HepG2 (cell line): Measurements from ENCODE around the gene VTI1B. TPM values are rescaled to one million over a fixed set of nuclear protein-coding genes. Genes with fewer than 3 reads are reported as not detected.

ENCODE experiments used
- ARNT2 ChIP-seq: sonication (generic); formaldehyde crosslinking; IDR thresholded peaks from 2 replicates; pipeline ENCODE4 v1.8.0; 2022; ENCODE audit warnings: mild to moderate bottlenecking, low read depth, missing genetic modification reagents, moderate library complexity
- BHLHE40 ChIP-seq: IDR thresholded peaks from 2 replicates; pipeline ENCODE4 v1.6.1; 2011; ENCODE audit warnings: low read length, improper control_type of control experiment
- DMAP1 ChIP-seq: IDR thresholded peaks from 2 replicates; pipeline ENCODE4 v1.6.1; 2016
- DR1 ChIP-seq: sonication (generic); formaldehyde crosslinking; IDR thresholded peaks from 2 replicates; pipeline ENCODE4 v1.8.0; 2021; ENCODE audit warnings: mild to moderate bottlenecking, missing genetic modification reagents, inconsistent platforms
- IRF1 ChIP-seq: sonication (generic); formaldehyde crosslinking; IDR thresholded peaks from 2 replicates; pipeline ENCODE4 v1.4.0; 2020; ENCODE audit warnings: low read depth, mild to moderate bottlenecking, missing genetic modification reagents
- ISL2 ChIP-seq: sonication (generic); formaldehyde crosslinking; IDR thresholded peaks from 2 replicates; pipeline ENCODE4 v1.5.0; 2020; ENCODE audit warnings: missing genetic modification reagents
- KAT8 ChIP-seq: IDR thresholded peaks from 2 replicates; pipeline ENCODE4 v1.6.1; 2016; ENCODE audit warnings: missing genetic modification reagents, missing compliant biosample characterization
- RFX3 ChIP-seq: IDR thresholded peaks from 2 replicates; pipeline ENCODE4 v1.6.1; 2016; ENCODE audit warnings: missing biosample characterization, missing genetic modification reagents
- SP2 ChIP-seq: sonication (generic); formaldehyde crosslinking; IDR thresholded peaks from 2 replicates; pipeline ENCODE4 v1.5.1; 2020; ENCODE audit warnings: mild to moderate bottlenecking, missing genetic modification reagents
- SRF ChIP-seq: IDR thresholded peaks from 2 replicates; pipeline ENCODE4 v1.6.1; 2011; ENCODE audit warnings: mild to moderate bottlenecking, low read depth, low read length, moderate library complexity
- SYNCRIP ChIP-seq: fragments of 200-400 bp; formaldehyde crosslinking; IDR thresholded peaks from 2 replicates; pipeline ENCODE4 v1.6.1; 2018; ENCODE audit warnings: mild to moderate bottlenecking, low read depth, low read length; ENCODE audit not compliant: insufficient read depth
- THRA ChIP-seq: sonication (generic); formaldehyde crosslinking; IDR thresholded peaks from 2 replicates; pipeline ENCODE4 v1.4.0; 2020; ENCODE audit warnings: missing genetic modification reagents, borderline replicate concordance
- TMF1 ChIP-seq: sonication (generic); formaldehyde crosslinking; IDR thresholded peaks from 2 replicates; pipeline ENCODE4 v1.8.1; 2022; ENCODE audit warnings: low read depth, missing genetic modification reagents
- TOPORS ChIP-seq: sonication (generic); formaldehyde crosslinking; IDR thresholded peaks from 2 replicates; pipeline ENCODE4 v1.8.0; 2023; ENCODE audit warnings: mild to moderate bottlenecking, missing genetic modification reagents
- ZFP91 ChIP-seq: sonication (generic); formaldehyde crosslinking; IDR thresholded peaks from 2 replicates; pipeline ENCODE4 v1.9.0; 2022; ENCODE audit warnings: missing genetic modification reagents, mild to moderate bottlenecking, borderline replicate concordance
- ZNF292 ChIP-seq: sonication (generic); formaldehyde crosslinking; IDR thresholded peaks from 2 replicates; pipeline ENCODE4 v1.8.1; 2022; ENCODE audit warnings: mild to moderate bottlenecking, low read depth, missing genetic modification reagents, borderline replicate concordance
- ZNF768 ChIP-seq: sonication (generic); formaldehyde crosslinking; IDR thresholded peaks from 2 replicates; pipeline ENCODE4 v1.4.0; 2020; ENCODE audit warnings: missing genetic modification reagents
- ZSCAN25 ChIP-seq: sonication (generic); formaldehyde crosslinking; IDR thresholded peaks from 2 replicates; pipeline ENCODE4 v1.8.0; 2022; ENCODE audit warnings: mild to moderate bottlenecking, missing genetic modification reagents
- ZSCAN29 ChIP-seq: sonication (generic); formaldehyde crosslinking; conservative IDR thresholded peaks from 2 replicates; pipeline ENCODE4 v1.4.0; 2020; ENCODE audit warnings: mild to moderate bottlenecking, missing genetic modification reagents
- polyA plus RNA-seq, 8 experiments: library from polyadenylated mRNA; depleted of rRNA in 3 of 8; stranded (reverse) in 7 of 8; unstranded in 1 of 8; fragments of >200 nt; fragmentation: Illumina TruSeq in 4 of 8; extraction: Trizol in 4 of 8; gene quantifications; 2 replicates each; pipeline versions ENCODE4 v1.2.1 to v1.2.3, GENCODE V29; 2011 to 2016; ENCODE audit warnings: low read depth in 4 of 8, missing spikeins in 1 of 8, mixed read lengths in 1 of 8; ENCODE audit not compliant: insufficient read depth in 1 of 8
- total RNA-seq, 5 experiments: library from RNA; depleted of rRNA; stranded (reverse); fragments of >200 nt; fragmentation: Illumina TruSeq; extraction: Trizol; gene quantifications; 2 replicates each; pipeline ENCODE4 v1.2.3, GENCODE V29; 2016; ENCODE audit warnings: low read depth in 1 of 5

Gene VTI1B
- total and polyA plus RNA-seq, 2 of the 13 experiments (the other 11 are each of a cell fraction or from before 2014, with no cell fraction given), result 39.0 to 103 TPM

- TF ChIP-seq TMF1 (CRISPR knock-in tag), result 0 out of 2 replicates have a peak, but pooled peaks have one; percentile 22
- no peak for TF ChIP-seq ZNF292 (CRISPR knock-in tag)
- no peak for TF ChIP-seq ZSCAN25 (CRISPR knock-in tag)
- TF ChIP-seq ZSCAN29 (CRISPR knock-in tag), result no peak
- no peak for TF ChIP-seq SRF
- no peak for TF ChIP-seq IRF1 (CRISPR knock-in tag)
- TF ChIP-seq ISL2 (CRISPR knock-in tag), result no peak
- TF ChIP-seq DMAP1 (CRISPR knock-in tag), result no peak
- TF ChIP-seq DR1 (CRISPR knock-in tag), result peak; percentile 30; the same call in 1 of the 2 replicates
- no peak for TF ChIP-seq BHLHE40
- 0 out of 2 replicates have a peak, but pooled peaks have one; percentile 7 for TF ChIP-seq THRA (CRISPR knock-in tag)
- TF ChIP-seq ZNF768 (CRISPR knock-in tag), result no peak
- 0 out of 2 replicates have a peak, but pooled peaks have one; percentile 33 for TF ChIP-seq ZFP91 (CRISPR knock-in tag)
- TF ChIP-seq TOPORS (CRISPR knock-in tag), result 0 out of 2 replicates have a peak, but pooled peaks have one; percentile 55
- TF ChIP-seq KAT8, result no peak
- TF ChIP-seq ARNT2, result no peak
- TF ChIP-seq SYNCRIP, result no peak
- no peak for TF ChIP-seq RFX3 (CRISPR knock-in tag)
- peak; percentile 67 for TF ChIP-seq SP2 (CRISPR knock-in tag)
These were observed 20.5 kb upstream of the VTI1B start (continued) for GRCh38 chr14:67694791-67695393.
